ENCODE results near the gene PCDHGA4.
A peak's percentile ranks its signal among the peaks of the same experiment; 100 is the strongest.
"Not testable (repeated sequence)": the region's sequence is repeated elsewhere in the genome, so short reads cannot be mapped to it uniquely, and the experiment has no call there.

PCDHGA4 gene

DNA sequence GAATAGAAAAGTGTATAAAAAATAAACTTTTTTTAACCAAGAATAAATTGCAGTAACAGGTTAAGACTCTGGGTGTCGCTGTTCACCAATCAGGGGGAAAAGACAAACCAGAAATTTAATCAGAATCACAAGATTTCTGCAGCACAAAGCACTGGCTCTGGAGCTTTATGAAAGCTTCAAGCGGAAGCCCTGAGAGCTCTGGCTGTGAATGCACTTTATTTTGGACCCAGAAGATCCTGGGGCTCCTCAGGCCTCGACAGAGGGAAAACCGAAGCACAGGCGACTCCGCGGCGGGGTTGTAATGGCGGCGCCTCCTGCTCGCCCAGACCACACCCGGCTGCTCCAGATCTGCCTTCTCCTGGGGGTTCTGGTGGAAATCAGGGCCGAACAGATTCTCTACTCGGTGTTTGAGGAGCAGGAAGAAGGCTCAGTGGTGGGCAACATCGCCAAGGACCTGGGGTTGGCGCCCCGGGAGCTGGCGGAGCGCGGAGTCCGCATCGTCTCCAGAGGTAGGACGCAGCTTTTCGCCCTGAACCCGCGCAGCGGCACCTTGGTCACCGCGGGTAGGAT is at the start of gene PCDHGA4:
Gene PCDHGA4, plus strand, starts transcription at position 122 of the 570 bp plus-strand sequence. Its CDS starts 87 bp downstream, at position 209.
- no peak for DNase-seq

DNA sequence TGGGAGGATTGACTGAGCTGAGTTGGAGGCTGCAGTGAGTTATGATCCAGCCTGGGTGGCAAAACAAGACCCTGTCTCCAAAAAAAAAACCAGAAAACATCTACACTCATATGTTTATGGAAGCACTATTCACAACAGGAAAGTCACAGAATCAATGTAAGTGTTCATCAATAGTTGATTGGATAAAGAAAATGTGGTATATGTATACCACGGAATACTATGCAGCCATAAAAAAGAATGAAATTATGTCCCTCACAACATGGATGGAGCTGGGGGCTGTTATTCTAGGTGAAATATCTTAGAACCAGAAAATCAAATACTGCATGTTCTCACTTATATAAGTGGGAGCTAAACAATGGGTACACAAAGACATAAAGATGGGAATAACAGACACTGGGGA is 48.2 kb upstream of the PCDHGA4 start:
- no peak for DNase-seq

DNA sequence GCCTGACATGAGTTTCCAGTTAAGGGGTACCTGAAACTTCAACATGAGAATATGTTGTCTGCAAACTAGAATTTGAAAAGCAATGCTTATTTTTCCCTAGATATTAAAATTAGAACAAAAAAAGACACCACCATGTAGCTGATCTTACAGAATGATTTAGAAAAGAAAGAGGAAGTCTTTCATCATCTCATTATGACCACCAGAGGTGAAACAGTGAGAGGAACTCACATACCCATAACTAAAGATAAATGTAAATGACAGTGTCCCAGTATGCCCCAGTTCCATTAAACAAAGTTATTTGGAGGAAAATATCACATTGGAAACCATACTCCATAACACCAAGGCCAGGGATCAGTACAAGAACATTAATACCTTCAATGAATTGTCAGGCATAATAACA is 41.1 kb upstream of the PCDHGA4 start:
- DNase-seq, result no peak

DNA sequence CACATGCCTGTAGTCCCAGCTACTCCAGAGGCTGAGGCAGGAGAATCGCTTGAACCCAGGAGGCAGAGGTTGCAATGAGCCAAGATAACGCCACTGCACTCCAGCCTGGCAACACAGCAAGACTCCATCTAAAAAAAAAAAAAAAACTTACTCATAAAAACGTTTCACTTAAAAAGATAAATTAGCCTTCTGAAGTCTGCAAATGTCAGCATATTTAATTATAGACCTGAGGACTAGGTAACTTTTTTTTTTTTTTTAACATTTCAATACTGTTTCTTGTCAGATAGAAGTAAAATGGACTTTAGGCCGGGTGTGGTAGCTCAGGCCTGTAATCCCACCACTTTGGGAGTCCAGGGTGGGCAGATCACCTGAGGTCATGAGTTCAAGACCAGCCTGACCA is 37.9 kb upstream of the PCDHGA4 start:
- DNase-seq, result not testable (repeated sequence)

DNA sequence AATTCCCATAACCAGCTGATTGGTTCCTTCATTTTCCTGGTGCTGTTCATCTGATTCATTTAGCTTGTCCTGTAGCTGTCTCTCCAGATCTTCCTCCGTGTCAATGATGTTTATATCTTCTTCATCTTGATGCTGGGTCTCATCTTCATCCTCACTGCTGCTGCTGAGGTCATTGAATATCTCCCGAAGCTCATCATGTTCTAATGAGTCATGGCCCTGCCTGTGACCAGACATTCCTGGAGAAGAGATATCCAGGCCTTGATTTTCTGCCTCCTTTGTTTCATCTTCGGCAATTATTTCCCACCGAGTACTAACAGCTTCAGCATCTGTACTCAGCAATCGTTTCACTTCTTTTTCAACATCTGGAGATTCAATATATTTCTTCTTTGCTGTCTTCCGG is 35.6 kb upstream of the PCDHGA4 start:
- no peak for DNase-seq

DNA sequence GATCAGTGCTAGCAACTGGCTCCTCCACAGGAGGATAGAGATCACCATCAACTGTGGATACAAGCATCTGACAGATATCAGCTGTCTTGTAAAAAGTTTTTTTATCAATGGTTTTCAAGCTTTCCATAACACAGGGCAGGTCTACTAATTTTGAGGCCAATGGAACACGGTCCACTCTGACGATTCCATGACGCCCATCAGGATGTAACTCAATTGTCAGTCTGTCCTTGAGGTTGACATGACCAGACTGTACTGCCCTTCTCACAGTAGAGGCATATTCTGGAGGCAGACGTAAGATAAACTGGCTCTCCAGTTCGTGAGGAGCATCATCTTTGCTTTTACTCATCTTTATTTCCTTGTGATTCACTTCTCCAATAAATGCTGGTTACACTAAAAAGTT is 35.1 kb upstream of the PCDHGA4 start:
- DNase-seq, result no peak

DNA sequence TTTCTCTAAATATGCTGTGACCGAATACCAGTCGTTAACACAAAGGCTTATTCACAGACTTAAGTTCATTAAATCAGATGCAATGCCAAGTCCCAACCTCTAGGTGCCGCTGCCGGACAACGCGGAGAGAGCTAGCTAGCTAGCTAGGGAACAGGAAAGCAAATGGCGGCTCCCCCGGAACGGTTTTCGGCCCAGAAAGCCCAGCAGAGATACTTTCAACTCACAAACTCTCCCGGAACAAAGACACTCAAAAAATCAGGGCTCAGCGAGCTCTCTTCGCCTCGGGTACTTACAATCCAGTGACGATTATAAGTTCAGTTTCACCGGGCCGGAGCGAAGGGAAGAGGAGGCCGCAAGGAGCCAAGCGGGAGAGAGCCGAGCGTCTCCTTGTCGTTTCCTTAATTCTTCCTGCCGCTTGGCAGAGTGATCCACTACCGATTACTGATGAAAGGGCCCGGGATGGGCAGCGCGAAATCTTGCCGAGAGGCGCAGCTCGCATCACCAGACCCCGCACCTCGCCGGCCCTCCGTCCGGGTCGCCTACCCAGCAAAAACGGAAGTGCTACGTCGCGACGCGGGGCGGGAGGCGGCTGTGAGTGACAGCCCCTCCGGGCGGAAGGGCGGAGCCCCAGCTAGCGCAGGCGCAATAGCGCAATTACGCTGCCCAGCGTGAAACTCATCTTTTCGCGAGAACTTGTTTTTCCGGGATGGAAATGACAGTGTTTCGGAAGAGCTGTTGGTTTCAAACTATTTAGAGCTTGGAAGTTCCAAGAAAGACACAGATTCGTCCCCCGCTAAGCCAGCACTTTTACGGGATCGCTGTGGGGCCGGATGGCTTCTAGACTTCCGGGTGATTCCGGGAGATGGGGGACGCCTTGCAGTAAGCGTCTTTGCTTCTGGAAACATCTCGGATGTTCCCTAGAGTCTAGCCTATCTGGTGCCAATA is 34.3 kb upstream of the PCDHGA4 start, which contains the start of gene TAF7:
Gene TAF7, minus strand, starts transcription at position 560 of the 945 bp plus-strand sequence. CDS start 740 bp downstream, outside the sequence.
- peak; percentile 89 for DNase-seq

GRCh38 chr5:141322261-141322660 is 32.6 kb upstream of the PCDHGA4 start:
- no peak for DNase-seq

DNA sequence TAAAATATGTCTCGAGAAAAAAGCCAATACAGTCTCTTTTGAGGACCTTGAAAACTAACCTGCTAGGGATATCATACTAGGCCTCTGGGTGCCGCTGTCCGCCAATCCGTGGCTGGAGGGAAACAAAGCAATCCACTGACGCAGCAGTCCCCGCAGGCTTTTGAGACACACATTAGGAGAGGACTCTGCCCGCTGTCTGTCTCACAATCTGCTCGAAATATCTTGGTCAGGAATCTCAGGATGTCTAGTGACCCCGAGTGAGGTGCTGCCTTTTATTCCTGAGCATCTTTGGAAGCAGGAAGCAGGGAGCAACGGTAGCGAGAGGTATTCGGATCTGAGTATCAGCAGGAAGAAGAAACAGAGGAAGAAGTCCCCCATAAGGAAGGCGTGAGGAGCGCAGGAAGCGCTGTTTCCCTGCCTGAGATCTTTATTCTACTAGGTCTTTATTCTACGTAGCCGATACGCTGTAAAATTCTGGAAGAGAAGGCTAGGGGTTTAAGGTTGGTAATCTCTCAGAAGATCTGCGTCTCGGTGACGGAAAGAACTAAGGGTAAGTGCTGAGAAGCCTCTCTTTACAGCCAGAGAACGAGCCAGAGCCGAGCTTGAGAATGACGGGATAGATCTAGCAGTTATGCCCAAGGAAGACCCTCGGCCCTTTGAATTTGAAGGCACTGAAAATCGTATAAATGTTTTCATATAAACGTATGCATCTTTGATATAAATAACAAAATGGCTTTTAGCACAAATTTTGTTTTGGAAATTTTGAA is 28.6 kb upstream of the PCDHGA4 start:
- peak; percentile 50 for DNase-seq

- no peak for DNase-seq
These were observed 26.6 kb upstream of the PCDHGA4 start for GRCh38 chr5:141328231-141328630.

GRCh38 chr5:141330299-141331080 is 24.3 kb upstream of the PCDHGA4 start, which contains the start of gene PCDHGA1:
Gene PCDHGA1, plus strand, starts transcription at chr5:141330514.
- DNase-seq, result peak; percentile 6

DNA sequence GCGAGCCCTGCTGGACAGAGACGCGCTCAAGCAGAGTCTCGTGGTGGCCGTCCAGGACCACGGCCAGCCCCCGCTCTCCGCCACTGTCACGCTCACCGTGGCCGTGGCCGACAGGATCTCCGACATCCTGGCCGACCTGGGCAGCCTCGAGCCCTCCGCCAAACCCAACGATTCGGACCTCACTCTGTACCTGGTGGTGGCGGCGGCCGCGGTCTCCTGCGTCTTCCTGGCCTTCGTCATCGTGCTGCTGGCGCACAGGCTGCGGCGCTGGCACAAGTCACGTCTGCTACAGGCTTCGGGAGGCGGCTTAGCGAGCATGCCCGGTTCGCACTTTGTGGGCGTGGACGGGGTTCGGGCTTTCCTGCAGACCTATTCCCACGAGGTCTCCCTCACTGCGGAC is 22.2 kb upstream of the PCDHGA4 start:
- not testable (repeated sequence) for DNase-seq

DNA sequence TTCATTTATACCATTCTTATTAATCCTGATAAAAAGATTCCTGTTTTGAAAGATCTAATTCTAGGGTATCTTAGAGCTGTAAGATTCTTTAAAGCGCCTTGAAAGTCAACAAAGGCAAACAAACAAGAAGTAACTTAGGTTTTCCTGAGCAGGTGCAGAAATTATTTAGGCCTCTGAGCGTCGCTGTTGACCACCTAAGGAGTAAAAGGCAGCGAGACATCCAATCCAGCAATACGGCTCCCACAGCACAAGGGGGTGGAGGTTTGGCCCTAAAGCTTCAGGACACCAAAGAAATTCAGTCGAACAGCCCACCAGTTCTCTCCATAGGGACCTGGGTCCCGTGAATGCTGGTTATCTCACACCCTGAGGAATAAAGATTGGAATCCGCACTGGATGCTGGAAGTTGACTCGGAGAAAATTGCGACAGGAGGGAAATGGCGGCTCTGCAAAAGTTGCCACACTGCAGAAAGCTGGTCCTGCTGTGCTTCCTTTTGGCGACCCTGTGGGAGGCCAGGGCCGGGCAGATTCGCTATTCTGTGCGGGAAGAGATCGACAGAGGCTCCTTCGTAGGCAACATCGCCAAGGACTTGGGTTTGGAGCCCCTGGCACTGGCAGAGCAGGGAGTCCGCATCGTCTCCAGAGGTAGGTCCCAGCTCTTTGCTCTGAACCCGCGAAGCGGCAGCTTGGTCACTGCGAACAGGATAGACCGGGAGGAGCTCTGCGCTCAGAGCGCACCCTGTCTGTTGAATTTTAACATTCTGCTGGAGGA is 16.1 kb upstream of the PCDHGA4 start, which contains the start of gene PCDHGA2:
Gene PCDHGA2, plus strand, starts transcription at position 223 of the 769 bp plus-strand sequence.
- DNase-seq, result no peak

- DNase-seq, result not testable (repeated sequence)
These were observed 14.0 kb upstream of the PCDHGA4 start for GRCh38 chr5:141340781-141341354.

- DNase-seq, result no peak
These were observed 12.0 kb upstream of the PCDHGA4 start for GRCh38 chr5:141342773-141343172.

GRCh38 chr5:141343242-141343952 is 11.4 kb upstream of the PCDHGA4 start, which contains the start of gene PCDHGA3:
Gene PCDHGA3, plus strand, starts transcription at chr5:141343829. Its CDS starts 205 bp downstream, at chr5:141344034.
- DNase-seq, result no peak

DNA sequence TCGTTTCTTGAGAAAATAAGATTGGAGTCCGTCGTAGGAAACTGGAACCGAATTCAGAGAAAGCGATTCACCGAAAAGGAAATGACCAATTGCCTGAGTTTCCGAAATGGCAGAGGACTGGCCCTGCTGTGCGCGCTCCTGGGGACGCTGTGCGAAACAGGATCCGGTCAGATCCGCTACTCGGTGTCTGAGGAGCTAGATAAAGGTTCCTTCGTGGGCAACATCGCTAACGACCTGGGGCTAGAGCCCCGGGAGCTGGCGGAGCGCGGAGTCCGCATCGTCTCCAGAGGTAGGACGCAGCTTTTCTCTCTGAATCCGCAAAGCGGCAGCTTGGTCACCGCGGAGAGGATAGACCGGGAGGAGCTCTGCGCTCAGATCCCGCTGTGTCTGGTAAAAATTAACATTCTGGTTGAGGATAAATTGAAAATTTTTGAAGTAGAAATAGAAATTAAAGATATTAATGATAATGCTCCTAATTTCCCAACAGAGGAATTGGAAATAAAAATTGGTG is 10.8 kb upstream of the PCDHGA4 start:
- no peak for DNase-seq

DNA sequence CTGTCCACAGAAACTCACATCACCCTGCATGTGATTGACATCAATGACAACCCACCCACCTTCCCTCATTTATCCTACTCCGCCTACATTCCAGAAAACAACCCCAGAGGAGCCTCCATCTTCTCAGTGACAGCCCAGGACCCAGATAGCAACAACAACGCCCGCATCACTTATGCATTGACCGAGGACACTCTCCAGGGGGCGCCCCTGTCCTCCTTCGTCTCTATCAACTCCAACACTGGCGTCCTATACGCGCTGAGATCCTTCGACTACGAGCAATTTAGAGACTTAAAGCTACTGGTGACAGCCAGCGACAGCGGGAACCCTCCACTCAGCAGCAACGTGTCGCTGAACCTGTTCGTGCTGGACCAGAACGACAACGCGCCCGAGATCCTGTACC is 9.5 kb upstream of the PCDHGA4 start:
- DNase-seq, result no peak

- DNase-seq, result not testable (repeated sequence)
These were observed 8.8 kb upstream of the PCDHGA4 start for GRCh38 chr5:141346017-141346416.

Data from T1000 (cell line).